K562 (cell line): ENCODE results near the gene PLXNB3. TPM values are rescaled to one million over a fixed set of nuclear protein-coding genes. Genes with fewer than 3 reads are reported as not detected.
A peak's percentile ranks its signal among the peaks of the same experiment; 100 is the strongest.

Experiments used
- ATAC-seq: fragments of 200-7000 bp; cut with Tn5 transposase; 3 replicates; pipeline ENCODE4 v1.9.1; 2020; ENCODE audit warnings: moderate library complexity
- BruUV-seq: library from RNA; stranded (reverse); fragments of 400-500 nt; replicated peaks from 2 replicates; lab custom pipeline; 2021; lab: Mats Ljungman, UMichigan
- CTCF ChIA-PET: fragments of 300-600 bp; formaldehyde crosslinking; extraction: SDS; loops from one replicate; lab custom pipeline; 2021; ENCODE audit warnings: low intra/inter-chr PET ratio; lab: Yijun Ruan, JAX
- POLR2A ChIA-PET: fragments of 300-600, 350-650 bp; sonication (Branson Sonifier 250); formaldehyde crosslinking; extraction: SDS; loops from one replicate; lab custom pipeline; 2021; ENCODE audit warnings: antibody characterized with exemption, inconsistent platforms; lab: Yijun Ruan, JAX
- DNase-seq, 4 experiments: peaks; one replicate each; pipeline versions ENCODE4 v3.0.0 to v3.0.0-alpha.2; 2011 to 2018; ENCODE audit warnings: low spot score in 3 of 4, mixed read lengths in 3 of 4; ENCODE audit errors: extremely low read depth in 1 of 4
- FAIRE-seq: peaks from 2 replicates; lab custom pipeline; 2011; peaks lifted over from hg19 to GRCh38; lab: Jason Lieb, UNC
- H2AFZ ChIP-seq: 2 replicates; pipeline ENCODE4 v1.6.0; 2011; ENCODE audit warnings: low read depth, low read length, control low read depth, inconsistent platforms
- H3K27ac ChIP-seq: fragments of 200-600 bp; 3 replicates; pipeline ENCODE4 v1.8.0; 2011; ENCODE audit warnings: low read depth, mild to moderate bottlenecking, control low read depth, inconsistent platforms, low read length, moderate library complexity, mixed read lengths; ENCODE audit errors: extremely low read depth
- H3K27me3 ChIP-seq, 2 experiments: fragments of 300-600 bp in 1 of 2; 2 replicates in 1 of 2; 3 replicates in 1 of 2; pipeline versions ENCODE4 v1.6.0 to v1.8.0; 2011; ENCODE audit warnings: inconsistent platforms in 2 of 2, low read length in 2 of 2, mild to moderate bottlenecking in 1 of 2, mixed read lengths in 1 of 2, moderate library complexity in 1 of 2; ENCODE audit not compliant: control insufficient read depth in 2 of 2, insufficient read depth in 2 of 2
- H3K36me3 ChIP-seq: fragments of 300-600 bp; 3 replicates; pipeline ENCODE4 v1.8.0; 2011; ENCODE audit warnings: mild to moderate bottlenecking, low read length, inconsistent platforms; ENCODE audit not compliant: control insufficient read depth, insufficient read depth
- H3K4me1 ChIP-seq, 2 experiments: fragments of 200-600 bp in 1 of 2; replicated peaks in 1 of 2; 2 replicates in 1 of 2; 3 replicates in 1 of 2; pipeline versions ENCODE4 v1.5.1 to v1.8.0; 2011; ENCODE audit warnings: inconsistent platforms in 2 of 2, low read length in 2 of 2, mild to moderate bottlenecking in 1 of 2, mixed read lengths in 1 of 2, moderate library complexity in 1 of 2; ENCODE audit not compliant: control insufficient read depth in 2 of 2, insufficient read depth in 2 of 2
- H3K4me2 ChIP-seq: 2 replicates; pipeline ENCODE4 v1.6.1; 2011; ENCODE audit warnings: low read length, control low read depth, inconsistent platforms, mixed read lengths; ENCODE audit not compliant: insufficient read depth
- H3K4me3 ChIP-seq: fragments of 200-600 bp; sonication (generic), shearing (Covaris generic); 2 replicates; pipeline ENCODE4 v1.5.1; 2016; ENCODE audit warnings: control low read depth, inconsistent platforms
- H3K79me2 ChIP-seq: fragments of 200-600 bp; 3 replicates; pipeline ENCODE4 v1.8.0; 2011; ENCODE audit warnings: low read length, inconsistent platforms; ENCODE audit not compliant: control insufficient read depth, insufficient read depth
- H3K9ac ChIP-seq, 2 experiments: 2 replicates each; pipeline versions ENCODE4 v1.6.0 to v1.6.1; 2011; ENCODE audit warnings: low read depth in 2 of 2, low read length in 2 of 2, control low read depth in 1 of 2, inconsistent platforms in 1 of 2, mild to moderate bottlenecking in 1 of 2, mixed read lengths in 1 of 2; ENCODE audit not compliant: insufficient read depth in 1 of 2
- H3K9me1 ChIP-seq: one replicate; pipeline ENCODE4 v1.6.0; 2011; ENCODE audit warnings: inconsistent platforms, mild to moderate bottlenecking, low read length, moderate library complexity; ENCODE audit not compliant: control insufficient read depth, insufficient read depth
- H3K9me3 ChIP-seq: replicated peaks from 2 replicates; pipeline ENCODE4 v1.5.1; 2011; ENCODE audit warnings: low read depth, low read length, inconsistent platforms; ENCODE audit not compliant: control insufficient read depth, insufficient read depth
- H4K20me1 ChIP-seq: replicated peaks from 2 replicates; pipeline ENCODE4 v1.6.1; 2011; ENCODE audit warnings: low read length, inconsistent platforms, mixed read lengths; ENCODE audit not compliant: control insufficient read depth, insufficient read depth
- BACH1 ChIP-seq: fragments of 200-800 bp; sonication (Bioruptor generic); IDR thresholded peaks from 2 replicates; pipeline ENCODE4 v1.6.1; 2016; ENCODE audit warnings: missing genetic modification characterization, missing compliant biosample characterization
- CHD1 ChIP-seq: fragments of 200-600 bp; sonication (generic); IDR thresholded peaks from one replicate; pipeline ENCODE4 v1.6.1; 2012; ENCODE audit warnings: mild to moderate bottlenecking, moderate library complexity, low read length, inconsistent platforms
- CXXC5 ChIP-seq: fragments of 250-450 bp; sonication (Bioruptor Pico); IDR thresholded peaks from 2 replicates; pipeline ENCODE4 v1.8.0; 2022; ENCODE audit warnings: inconsistent platforms, mild to moderate bottlenecking, moderate library complexity
- ETV1 ChIP-seq: fragments of 450-650 bp; conservative IDR thresholded peaks from 2 replicates; pipeline ENCODE4 v1.6.1; 2016; ENCODE audit warnings: missing genetic modification characterization, control low read depth, low read depth, missing compliant biosample characterization
- FOXJ2 ChIP-seq: fragments of 200-800 bp; sonication (Bioruptor generic); IDR thresholded peaks from 2 replicates; pipeline ENCODE4 v1.6.1; 2016; ENCODE audit warnings: missing genetic modification characterization, missing compliant biosample characterization
- HSF4 ChIP-seq: fragments of 250-450 bp; sonication (Bioruptor Pico); IDR thresholded peaks from 2 replicates; pipeline ENCODE4 v2.1.2; 2022; ENCODE audit warnings: mild to moderate bottlenecking, moderate library complexity, borderline replicate concordance
- KDM1A ChIP-seq, 2 experiments: fragments of 450-650 bp; IDR thresholded peaks; 2 replicates each; pipeline ENCODE4 v1.6.1; 2016; ENCODE audit warnings: mild to moderate bottlenecking in 2 of 2
- NFRKB ChIP-seq: fragments of 450-650 bp; IDR thresholded peaks from 2 replicates; pipeline ENCODE4 v1.6.1; 2016; ENCODE audit warnings: low read depth
- NR3C1 ChIP-seq: sonication (generic); formaldehyde crosslinking; IDR thresholded peaks from 2 replicates; pipeline ENCODE4 v1.8.1; 2022; ENCODE audit warnings: missing genetic modification reagents
- PHF20 ChIP-seq: fragments of 450-650 bp; IDR thresholded peaks from 2 replicates; pipeline ENCODE4 v1.6.1; 2018; ENCODE audit not compliant: partially characterized antibody
- RCOR1 ChIP-seq, 2 experiments: IDR thresholded peaks; 2 replicates each; pipeline ENCODE4 v1.6.1; 2012; ENCODE audit warnings: low read depth in 2 of 2, low read length in 2 of 2, borderline replicate concordance in 1 of 2, improper control_type of control experiment in 1 of 2
- SAFB ChIP-seq: fragments of 200-400 bp; formaldehyde crosslinking; IDR thresholded peaks from 2 replicates; pipeline ENCODE4 v1.6.1; 2017; ENCODE audit warnings: low read depth, low read length, borderline replicate concordance
- SMARCB1 ChIP-seq: IDR thresholded peaks from 2 replicates; pipeline ENCODE4 v1.6.1; 2011; ENCODE audit warnings: improper control_type of control experiment, low read depth; ENCODE audit not compliant: insufficient read length
- YBX1 ChIP-seq: fragments of 450-650 bp; IDR thresholded peaks from 2 replicates; pipeline ENCODE4 v1.7.1; 2016; ENCODE audit warnings: mild to moderate bottlenecking
- ZSCAN29 ChIP-seq: fragments of 450-650 bp; IDR thresholded peaks from 2 replicates; pipeline ENCODE4 v1.6.1; 2017
- WGBS: fragments of 100-300 bp; shearing (Covaris generic); methylation state at CpG from one replicate; pipeline ENCODE4 v1.1.6; 2016; ENCODE audit warnings: low coverage, mixed read lengths; ENCODE audit not compliant: insufficient coverage; ENCODE audit errors: missing lambda C conversion rate; 5-methylcytosine and 5-hydroxymethylcytosine counted together
- in situ Hi-C: fragments of 300-500 bp; cut with MboI; formaldehyde crosslinking; loops from 4 replicates; pipeline ENCODE4 v1.15.0; 2018; ENCODE audit warnings: inconsistent platforms, mixed read lengths
- intact Hi-C: fragments of 100-400 bp; cut with micrococcal nuclease; formaldehyde crosslinking; loops from 2 replicates; pipeline ENCODE4 v1.14.2; 2022
- polyA plus RNA-seq, 8 experiments: library from polyadenylated mRNA; depleted of rRNA in 4 of 8; stranded (reverse) in 5 of 8; unstranded in 3 of 8; fragments of >200 nt; fragmentation: Nextera tagmentation in 2 of 8; fragmentation: Illumina TruSeq in 1 of 8; extraction: Ambion mirVana in 2 of 8; extraction: Trizol in 1 of 8; gene quantifications; 2 replicates each; pipeline versions ENCODE4 v1.2.1 to v1.2.3, GENCODE V29; 2011 to 2014; ENCODE audit warnings: inconsistent platforms in 1 of 8, missing spikeins in 1 of 8
- total RNA-seq, 7 experiments: library from RNA; depleted of rRNA in 6 of 7; stranded (reverse); fragments of >200 nt in 6 of 7; fragmentation: Illumina TruSeq in 2 of 7; extraction: Trizol in 2 of 7; gene quantifications; 2 replicates each; pipeline versions ENCODE4 v1.2.1 to v1.2.3, GENCODE V29; 2011 to 2021; ENCODE audit warnings: low replicate concordance in 1 of 7
- TF ChIP-seq, protein P1 (sequence below), 2 experiments: fragments of 200-800 bp in 1 of 2; sonication (Bioruptor generic) in 1 of 2; sonication (generic) in 1 of 2; formaldehyde crosslinking in 1 of 2; IDR thresholded peaks in 1 of 2; conservative IDR thresholded peaks in 1 of 2; 2 replicates each; pipeline versions ENCODE4 v1.5.0 to v1.6.1; 2016 to 2020; ENCODE audit warnings: missing compliant biosample characterization in 1 of 2, missing genetic modification characterization in 1 of 2, missing genetic modification reagents in 1 of 2
- TF ChIP-seq, protein P2 (sequence below): sonication (generic); formaldehyde crosslinking; IDR thresholded peaks from 2 replicates; pipeline ENCODE4 v1.8.0; 2022; ENCODE audit warnings: mild to moderate bottlenecking, missing genetic modification reagents
- TF ChIP-seq, protein P3 (sequence below): sonication (generic); formaldehyde crosslinking; IDR thresholded peaks from 2 replicates; pipeline ENCODE4 v1.8.0; 2022; ENCODE audit warnings: mild to moderate bottlenecking, low read depth, missing genetic modification reagents

PLXNB3 gene
- total and polyA plus RNA-seq, 9 of the 15 experiments (the other 6 are each of a cell fraction or from before 2014, with no cell fraction given), result 0.22 to 2.0 (median 1.4) TPM; not detected in 2

DNA sequence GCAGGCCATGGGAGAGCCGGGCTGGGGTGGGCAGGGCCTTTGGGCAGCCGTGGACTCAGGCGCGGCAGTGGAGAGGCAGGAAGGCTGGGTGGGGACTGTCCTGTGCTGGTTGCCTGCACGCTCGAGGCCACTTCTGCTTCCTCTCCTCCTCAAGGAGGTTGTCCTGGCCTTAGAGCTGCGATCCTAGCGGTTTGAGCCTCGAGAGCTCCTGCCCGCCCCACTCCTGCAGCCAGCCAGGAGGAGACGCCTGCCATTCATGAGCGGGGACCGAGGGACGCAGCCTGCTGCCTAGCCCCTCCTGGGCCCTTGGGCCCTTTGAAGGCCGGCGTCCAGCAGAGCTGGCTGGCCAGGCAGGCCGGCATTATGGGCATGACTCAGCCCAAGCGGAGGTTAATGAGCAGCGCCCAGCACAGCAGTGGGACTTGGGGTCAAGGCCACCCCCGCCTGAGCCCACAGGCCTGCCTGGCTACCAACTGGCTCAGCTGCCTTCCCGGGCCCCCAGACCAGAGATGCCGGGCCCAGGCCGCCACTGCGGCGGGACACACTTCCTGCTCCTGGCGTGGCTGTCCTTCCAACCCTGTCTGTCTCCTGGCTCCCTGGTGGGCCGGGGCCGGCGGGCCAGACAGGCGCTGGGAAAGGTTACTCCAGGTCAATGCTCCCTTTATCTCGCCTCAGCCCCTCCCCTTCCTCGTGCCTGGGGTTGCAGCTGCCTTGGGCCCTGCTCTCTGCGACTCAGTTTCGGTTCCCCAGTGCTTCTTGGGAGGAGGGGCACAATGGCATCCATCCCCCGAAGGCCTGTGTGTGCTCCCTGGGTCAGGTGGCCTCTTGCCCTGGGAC lies 37.5 kb upstream of the PLXNB3 start:
- Histone ChIP-seq H3K9ac (peak overlapping the region; percentile 63 to 92; a peak in 3 of 4 replicates), H3K4me2 (peak overlapping the region; percentile 78), H3K36me3 (peaks cover 15% of the 10 kb centered on the region), H4K20me1 (peaks cover 10% of the 10 kb centered on the region), H2AFZ (peak overlapping the region; percentile 59), H3K4me3 (peak overlapping the region; percentile 12; the same call in 1 of the 2 replicates), H3K4me1 (peaks cover 39 to 60% of the 10 kb centered on the region in 2 experiments), H3K9me3 (no peaks in the 10 kb centered on the region), H3K9me1 (no peaks in the 10 kb centered on the region), H3K27ac (peak overlapping the region; percentile 83), H3K27me3 (no peaks in the 10 kb centered on the region), H3K79me2 (peaks cover 45% of the 10 kb centered on the region)
- ATAC-seq (peak; percentile 52), DNase-seq (peak; percentile 64 to 81 (median 70)), FAIRE-seq (peak; percentile 82)
- ChIA-PET CTCF (no interaction called here), POLR2A (interaction anchor here (0.6 to 1.1 kb wide), 8 partner anchors 10 to 243 kb away, joined by 3 to 5 read pairs (median 3); no protein-coding TSS in a partner anchor)
- in situ Hi-C loops, result no loop called here
- 17% methylated on average over 23 of the region's 35 CpGs for WGBS
- no TSS peak for BruUV-seq
- intact Hi-C loops, result loop anchor here (1.0 kb wide), 1 partner anchor 17 kb away; no protein-coding TSS in a partner anchor
- TF ChIP-seq SMARCB1 (no peak), BACH1 (no peak), CXXC5 (CRISPR knock-in tag) (peak; percentile 63), SAFB (no peak), KDM1A (IDR thresholded peaks at IDR 0.05) (no peak), HSF4 (no peak), NFRKB (no peak), ETV1 (0 out of 2 replicates have a peak, but pooled peaks have one; percentile 33), RCOR1 (IDR thresholded peaks at IDR 0.05; ENCODE audit: borderline replicate concordance in 1 of 2, low read depth in 2 of 2, low read length in 2 of 2) (peak in 1 of 2 experiments; percentile 32; a peak in 1 of 4 replicates), FOXJ2 (no peak), CHD1 (no peak), ZSCAN29 (no peak), NR3C1 (CRISPR knock-in tag) (0 out of 2 replicates have a peak, but pooled peaks have one; percentile 25), YBX1 (no peak), PHF20 (no peak)
- TF ChIP-seq, protein P1, sequence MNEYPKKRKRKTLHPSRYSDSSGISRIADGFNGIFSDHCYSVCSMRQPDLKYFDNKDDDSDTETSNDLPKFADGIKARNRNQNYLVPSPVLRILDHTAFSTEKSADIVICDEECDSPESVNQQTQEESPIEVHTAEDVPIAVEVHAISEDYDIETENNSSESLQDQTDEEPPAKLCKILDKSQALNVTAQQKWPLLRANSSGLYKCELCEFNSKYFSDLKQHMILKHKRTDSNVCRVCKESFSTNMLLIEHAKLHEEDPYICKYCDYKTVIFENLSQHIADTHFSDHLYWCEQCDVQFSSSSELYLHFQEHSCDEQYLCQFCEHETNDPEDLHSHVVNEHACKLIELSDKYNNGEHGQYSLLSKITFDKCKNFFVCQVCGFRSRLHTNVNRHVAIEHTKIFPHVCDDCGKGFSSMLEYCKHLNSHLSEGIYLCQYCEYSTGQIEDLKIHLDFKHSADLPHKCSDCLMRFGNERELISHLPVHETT (CRISPR knock-in tag; conservative IDR thresholded peaks at IDR 0.05 in 1 of 2, IDR thresholded peaks at IDR 0.05 in 1 of 2), result 0 out of 4 replicates have a peak, but pooled peaks of 1 of the 2 experiments have one; percentile 27
- TF ChIP-seq, protein P2, sequence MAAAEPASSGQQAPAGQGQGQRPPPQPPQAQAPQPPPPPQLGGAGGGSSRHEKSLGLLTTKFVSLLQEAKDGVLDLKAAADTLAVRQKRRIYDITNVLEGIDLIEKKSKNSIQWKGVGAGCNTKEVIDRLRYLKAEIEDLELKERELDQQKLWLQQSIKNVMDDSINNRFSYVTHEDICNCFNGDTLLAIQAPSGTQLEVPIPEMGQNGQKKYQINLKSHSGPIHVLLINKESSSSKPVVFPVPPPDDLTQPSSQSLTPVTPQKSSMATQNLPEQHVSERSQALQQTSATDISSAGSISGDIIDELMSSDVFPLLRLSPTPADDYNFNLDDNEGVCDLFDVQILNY (CRISPR knock-in tag), result no peak
- TF ChIP-seq, protein P3, sequence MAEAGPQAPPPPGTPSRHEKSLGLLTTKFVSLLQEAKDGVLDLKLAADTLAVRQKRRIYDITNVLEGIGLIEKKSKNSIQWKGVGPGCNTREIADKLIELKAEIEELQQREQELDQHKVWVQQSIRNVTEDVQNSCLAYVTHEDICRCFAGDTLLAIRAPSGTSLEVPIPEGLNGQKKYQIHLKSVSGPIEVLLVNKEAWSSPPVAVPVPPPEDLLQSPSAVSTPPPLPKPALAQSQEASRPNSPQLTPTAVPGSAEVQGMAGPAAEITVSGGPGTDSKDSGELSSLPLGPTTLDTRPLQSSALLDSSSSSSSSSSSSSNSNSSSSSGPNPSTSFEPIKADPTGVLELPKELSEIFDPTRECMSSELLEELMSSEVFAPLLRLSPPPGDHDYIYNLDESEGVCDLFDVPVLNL (CRISPR knock-in tag), result no peak
